ENCODE data around the gene B3GNT5. TPM values are rescaled to one million over a fixed set of nuclear protein-coding genes. Genes with fewer than 3 reads are reported as not detected.

The B3GNT5 gene
- total and polyA plus RNA-seq, 11 donors: 0.87 to 12.3 (median 3.0) TPM

DNA sequence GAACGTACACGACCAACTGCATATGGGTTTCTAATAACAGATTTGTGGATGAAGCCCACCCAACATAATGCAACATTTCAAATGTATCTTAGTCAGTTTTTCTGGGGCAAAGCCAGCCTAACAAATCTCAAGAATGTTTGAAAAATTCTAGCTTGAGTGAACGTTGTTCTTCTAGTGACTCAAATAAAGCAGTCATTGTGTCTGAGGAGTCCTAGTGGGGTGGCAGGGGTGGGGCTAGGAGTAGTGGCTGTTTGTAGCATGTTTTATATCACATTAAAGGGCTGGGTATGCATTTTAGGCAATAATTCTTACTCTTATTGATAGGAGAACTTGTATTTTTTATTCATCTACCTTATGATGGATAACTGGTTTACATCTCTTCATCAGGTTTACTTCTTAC, 6.0 kb downstream of the B3GNT5 start:
- Histone ChIP-seq H3K4me1 (peaks cover 0 to 43% (median 0%) of the 10 kb centered on the region in 12 donors), H3K4me3 (no peak overlapping the region), H3K36me3 (no peaks in the 10 kb centered on the region), H3K9me3 (no peaks in the 10 kb centered on the region), H3K27me3 (no peaks in the 10 kb centered on the region), H3K27ac (peak overlapping the region in 1 of 12 donors; percentile 80)
- DNase-seq (no peak), ATAC-seq (no peak)
- intact Hi-C loops (cut with DNase I): loop anchor here in 4 of 10 donors (5.0 to 10.0 kb wide), 3 partner anchors 38 to 126 kb away; no protein-coding TSS in a partner anchor
- no peak for TF ChIP-seq POLR2A (IDR thresholded peaks at IDR 0.05)
- TF ChIP-seq, protein P1, sequence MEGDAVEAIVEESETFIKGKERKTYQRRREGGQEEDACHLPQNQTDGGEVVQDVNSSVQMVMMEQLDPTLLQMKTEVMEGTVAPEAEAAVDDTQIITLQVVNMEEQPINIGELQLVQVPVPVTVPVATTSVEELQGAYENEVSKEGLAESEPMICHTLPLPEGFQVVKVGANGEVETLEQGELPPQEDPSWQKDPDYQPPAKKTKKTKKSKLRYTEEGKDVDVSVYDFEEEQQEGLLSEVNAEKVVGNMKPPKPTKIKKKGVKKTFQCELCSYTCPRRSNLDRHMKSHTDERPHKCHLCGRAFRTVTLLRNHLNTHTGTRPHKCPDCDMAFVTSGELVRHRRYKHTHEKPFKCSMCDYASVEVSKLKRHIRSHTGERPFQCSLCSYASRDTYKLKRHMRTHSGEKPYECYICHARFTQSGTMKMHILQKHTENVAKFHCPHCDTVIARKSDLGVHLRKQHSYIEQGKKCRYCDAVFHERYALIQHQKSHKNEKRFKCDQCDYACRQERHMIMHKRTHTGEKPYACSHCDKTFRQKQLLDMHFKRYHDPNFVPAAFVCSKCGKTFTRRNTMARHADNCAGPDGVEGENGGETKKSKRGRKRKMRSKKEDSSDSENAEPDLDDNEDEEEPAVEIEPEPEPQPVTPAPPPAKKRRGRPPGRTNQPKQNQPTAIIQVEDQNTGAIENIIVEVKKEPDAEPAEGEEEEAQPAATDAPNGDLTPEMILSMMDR (IDR thresholded peaks at IDR 0.05): no peak
- 74 to 84% (median 78%) methylated on average over 3 of the region's 3 CpGs for WGBS, 4 donors

GRCh38 chr3:183259621-183260020, 6.6 kb downstream of the B3GNT5 start:
- H3K9me3 ChIP-seq: no peaks in the 10 kb centered on the region
- TF ChIP-seq POLR2A (IDR thresholded peaks at IDR 0.05): no peak
- TF ChIP-seq, protein P1 (IDR thresholded peaks at IDR 0.05): no peak
- no peak overlapping the region for H3K4me3 ChIP-seq
- peaks cover 0 to 48% (median 2%) of the 10 kb centered on the region in 12 donors for H3K4me1 ChIP-seq
- DNase-seq (no peak), ATAC-seq (no peak)
- 60 to 68% (median 64%) methylated on average over 2 of the region's 2 CpGs for WGBS, 4 donors
- intact Hi-C loops (cut with DNase I): loop anchor here in 4 of 10 donors (5.0 to 10.0 kb wide), 3 partner anchors 38 to 125 kb away; no protein-coding TSS in a partner anchor
- no peaks in the 10 kb centered on the region for H3K27me3 ChIP-seq
- no peaks in the 10 kb centered on the region for H3K36me3 ChIP-seq
- peak overlapping the region in 1 of 12 donors; percentile 80 for H3K27ac ChIP-seq

DNA sequence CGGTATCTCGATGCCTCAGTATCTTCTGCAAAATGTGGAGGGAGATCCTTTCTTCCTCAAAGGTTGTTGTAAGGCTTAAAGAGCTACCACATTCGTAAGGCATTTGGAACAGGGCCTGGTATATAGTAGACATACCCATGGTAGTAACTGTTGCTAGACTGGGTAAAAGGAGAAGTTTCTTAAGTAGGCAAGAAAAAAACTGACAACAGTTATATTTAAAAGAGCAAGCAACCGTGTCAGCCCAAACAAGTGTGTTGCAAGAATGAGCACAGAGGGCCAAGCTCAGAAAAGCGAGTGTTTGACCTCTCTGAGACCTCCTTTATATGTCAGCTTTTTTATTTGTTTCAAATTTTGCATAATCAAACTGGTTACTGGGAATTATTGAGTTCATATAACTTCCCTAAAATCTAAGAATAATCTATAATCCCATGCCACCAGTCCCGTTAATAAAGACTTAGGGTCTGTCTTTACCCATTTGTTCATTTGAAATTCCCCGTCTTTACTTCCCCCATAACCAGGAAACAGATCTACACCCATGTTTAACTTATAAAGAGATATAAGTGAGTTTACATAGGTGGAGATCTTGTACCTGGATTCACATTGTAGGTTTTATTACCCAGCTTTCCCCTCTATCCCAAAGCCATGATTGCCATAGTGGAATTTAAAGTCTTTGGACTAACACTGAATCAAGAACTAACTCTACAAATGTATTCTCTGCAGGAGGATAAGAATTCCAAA, 7.3 kb downstream of the B3GNT5 start:
- Histone ChIP-seq H3K36me3 (no peaks in the 10 kb centered on the region), H3K4me1 (peaks cover 0 to 51% (median 8%) of the 10 kb centered on the region in 12 donors), H3K27ac (peak overlapping the region in 1 of 12 donors; percentile 80), H3K4me3 (no peak overlapping the region), H3K27me3 (no peaks in the 10 kb centered on the region), H3K9me3 (no peaks in the 10 kb centered on the region)
- no peak for TF ChIP-seq POLR2A (IDR thresholded peaks at IDR 0.05)
- TF ChIP-seq, protein P1 (IDR thresholded peaks at IDR 0.05): no peak
- peak in 3 of 4 donors; percentile 55 to 73 (median 56) for ATAC-seq
- DNase-seq: no peak
- intact Hi-C loops (cut with DNase I): no loop called here
- 72 to 83% (median 76%) methylated on average over 7 of the region's 7 CpGs for WGBS, 4 donors

- peaks cover 0 to 60% (median 10%) of the 10 kb centered on the region in 12 donors for H3K4me1 ChIP-seq
- no peak for TF ChIP-seq POLR2A (IDR thresholded peaks at IDR 0.05)
- TF ChIP-seq, protein P1 (IDR thresholded peaks at IDR 0.05): no peak
Measured at GRCh38 chr3:183261151-183261724, 8.2 kb downstream of the B3GNT5 start.

More at GRCh38 chr3:183261151-183261724, 8.2 kb downstream of the B3GNT5 start:
- ATAC-seq (no peak), DNase-seq (no peak)
- Histone ChIP-seq H3K27ac (peak overlapping the region in 1 of 12 donors; percentile 80), H3K36me3 (no peaks in the 10 kb centered on the region), H3K27me3 (no peaks in the 10 kb centered on the region), H3K9me3 (no peaks in the 10 kb centered on the region), H3K4me3 (no peak overlapping the region)
- WGBS, 4 donors: 80 to 85% (median 81%) methylated on average over 5 of the region's 5 CpGs
- intact Hi-C loops (cut with DNase I): no loop called here
